NCI-H524 treated with DMSO at 0.1 percent for 48 hours (cell line): ENCODE measurements around the gene HS6ST2.

Experiments
- DNase-seq: peaks from one replicate; lab custom pipeline; 2025; lab: John Stamatoyannopoulos, UW

The HS6ST2 gene

GRCh38 chrX:132742246-132742645, 216.2 kb downstream of the HS6ST2 start:
- no peak for DNase-seq

- DNase-seq: no peak
Measured at GRCh38 chrX:132741689-132742088, 216.7 kb downstream of the HS6ST2 start.

GRCh38 chrX:132740316-132741123, 217.9 kb downstream of the HS6ST2 start:
- DNase-seq: no peak

GRCh38 chrX:132738951-132739350, 219.5 kb downstream of the HS6ST2 start:
- DNase-seq: no peak

- no peak for DNase-seq
Measured at GRCh38 chrX:132737743-132738142, 220.7 kb downstream of the HS6ST2 start.

- no peak for DNase-seq
Measured at GRCh38 chrX:132732236-132732635, 226.2 kb downstream of the HS6ST2 start.

GRCh38 chrX:132730726-132731125, 227.7 kb downstream of the HS6ST2 start:
- DNase-seq: no peak

- no peak for DNase-seq
Measured at GRCh38 chrX:132730266-132730665, 228.2 kb downstream of the HS6ST2 start.

GRCh38 chrX:132728296-132728695, 230.1 kb downstream of the HS6ST2 start:
- DNase-seq: no peak

GRCh38 chrX:132718431-132718958, 239.9 kb downstream of the HS6ST2 start:
- no peak for DNase-seq

GRCh38 chrX:132716006-132716405, 242.4 kb downstream of the HS6ST2 start:
- no peak for DNase-seq

- DNase-seq: no peak
Measured at GRCh38 chrX:132714913-132715312, 243.5 kb downstream of the HS6ST2 start.

- no peak for DNase-seq
Measured at GRCh38 chrX:132712350-132712749, 246.1 kb downstream of the HS6ST2 start.

- DNase-seq: no peak
Measured at GRCh38 chrX:132710656-132711155, 247.7 kb downstream of the HS6ST2 start.

- no peak for DNase-seq
Measured at GRCh38 chrX:132708529-132708928, 249.9 kb downstream of the HS6ST2 start.

- DNase-seq: no peak
Measured at GRCh38 chrX:132704769-132705168, 253.7 kb downstream of the HS6ST2 start.

- DNase-seq: no peak
Measured at GRCh38 chrX:132694382-132694781, 264.0 kb downstream of the HS6ST2 start.

- DNase-seq: no peak
Measured at GRCh38 chrX:132692526-132692925, 265.9 kb downstream of the HS6ST2 start.

- DNase-seq: no peak
Measured at GRCh38 chrX:132692066-132692465, 266.4 kb downstream of the HS6ST2 start.

- no peak for DNase-seq
Measured at GRCh38 chrX:132689612-132690563, 268.5 kb downstream of the HS6ST2 start.

GRCh38 chrX:132685276-132685675, 273.2 kb downstream of the HS6ST2 start:
- no peak for DNase-seq

GRCh38 chrX:132677233-132677716, 281.2 kb downstream of the HS6ST2 start:
- no peak for DNase-seq
